HEK293T (cell line): ENCODE results near the gene RNF31.
"Not testable (repeated sequence)": the region's sequence is repeated elsewhere in the genome, so short reads cannot be mapped to it uniquely, and the experiment has no call there.

Experiments
- CTCF ChIA-PET: fragments of 350-600 bp; formaldehyde crosslinking; extraction: SDS; loops from one replicate; lab custom pipeline; 2021; ENCODE audit warnings: antibody characterized with exemption, inconsistent platforms; lab: Yijun Ruan, JAX
- POLR2A ChIA-PET: fragments of 350-600 bp; formaldehyde crosslinking; extraction: SDS; loops from one replicate; lab custom pipeline; 2020; ENCODE audit warnings: antibody characterized with exemption, inconsistent platforms; lab: Yijun Ruan, JAX
- DNase-seq: peaks from one replicate; pipeline ENCODE4 v3.0.0; 2012; ENCODE audit warnings: mixed read lengths; ENCODE audit errors: extremely low spot score
- ARNT ChIP-seq: fragments of 450-650 bp; IDR thresholded peaks from 2 replicates; pipeline ENCODE4 v1.6.1; 2017; ENCODE audit warnings: mild to moderate bottlenecking
- BHLHE40 ChIP-seq: fragments of 450-650 bp; IDR thresholded peaks from 2 replicates; pipeline ENCODE4 v1.6.1; 2016; ENCODE audit warnings: mild to moderate bottlenecking, moderate library complexity, borderline replicate concordance
- CTBP1 ChIP-seq: fragments of 450-650 bp; IDR thresholded peaks from 2 replicates; pipeline ENCODE4 v1.6.1; 2016; ENCODE audit warnings: borderline replicate concordance
- ELF4 ChIP-seq: fragments of 450-650 bp; IDR thresholded peaks from 2 replicates; pipeline ENCODE4 v1.6.1; 2017; ENCODE audit warnings: antibody characterized with exemption
- FOXA1 ChIP-seq: fragments of 450-650 bp; IDR thresholded peaks from 2 replicates; pipeline ENCODE4 v1.6.1; 2016; ENCODE audit warnings: mild to moderate bottlenecking
- FOXK2 ChIP-seq: fragments of 450-650 bp; IDR thresholded peaks from 2 replicates; pipeline ENCODE4 v1.6.1; 2016; ENCODE audit warnings: mild to moderate bottlenecking
- FOXM1 ChIP-seq: fragments of 450-650 bp; IDR thresholded peaks from 2 replicates; pipeline ENCODE4 v1.6.1; 2017; ENCODE audit warnings: mild to moderate bottlenecking, borderline replicate concordance
- HDGF ChIP-seq: fragments of 450-650 bp; IDR thresholded peaks from 2 replicates; pipeline ENCODE4 v1.6.1; 2017; ENCODE audit warnings: antibody characterized with exemption, borderline replicate concordance
- L3MBTL2 ChIP-seq: fragments of 450-650 bp; conservative IDR thresholded peaks from 2 replicates; pipeline ENCODE4 v1.6.1; 2016; ENCODE audit warnings: mild to moderate bottlenecking
- LEF1 ChIP-seq: fragments of 450-650 bp; IDR thresholded peaks from 2 replicates; pipeline ENCODE4 v1.6.1; 2017; ENCODE audit warnings: mild to moderate bottlenecking, borderline replicate concordance
- NFRKB ChIP-seq: fragments of 450-650 bp; IDR thresholded peaks from 2 replicates; pipeline ENCODE4 v1.6.1; 2016; ENCODE audit warnings: mild to moderate bottlenecking, moderate library complexity
- PKNOX1 ChIP-seq: fragments of 450-650 bp; IDR thresholded peaks from 2 replicates; pipeline ENCODE4 v1.6.1; 2016
- SP1 ChIP-seq: fragments of 450-650 bp; IDR thresholded peaks from 2 replicates; pipeline ENCODE4 v1.6.1; 2017
- SUZ12 ChIP-seq: fragments of 450-650 bp; IDR thresholded peaks from 2 replicates; pipeline ENCODE4 v1.6.1; 2016; ENCODE audit warnings: mild to moderate bottlenecking
- TARDBP ChIP-seq: fragments of 450-650 bp; IDR thresholded peaks from 2 replicates; pipeline ENCODE4 v1.6.1; 2016
- ZNF384 ChIP-seq: fragments of 450-650 bp; IDR thresholded peaks from 2 replicates; pipeline ENCODE4 v1.6.1; 2016

The RNF31 gene

GRCh38 chr14:24100982-24101494 lies 46.3 kb upstream of the RNF31 start:
- ChIA-PET POLR2A (interaction anchor here (1.6 to 3.1 kb wide), 3 partner anchors 13 to 35 kb away, joined by 5 to 13 read pairs (median 5); partner anchors contain the start of genes DCAF11, NRL and PSME1), CTCF (no interaction called here)
- no peak for TF ChIP-seq ELF4
- no peak for TF ChIP-seq ZNF384
- no peak for TF ChIP-seq PKNOX1
- TF ChIP-seq CTBP1: no peak
- TF ChIP-seq FOXA1: no peak
- no peak for TF ChIP-seq L3MBTL2
- TF ChIP-seq FOXK2: no peak
- TF ChIP-seq NFRKB: no peak
- TF ChIP-seq TARDBP: no peak
- no peak for TF ChIP-seq BHLHE40
- no peak for TF ChIP-seq SP1
- no peak for DNase-seq

- DNase-seq: no peak
- POLR2A ChIA-PET: interaction anchor here (2.2 to 9.8 kb wide), 3 partner anchors 8 to 33 kb away, joined by 5 to 162 read pairs (median 13); partner anchors contain the start of genes DCAF11, NRL, PCK2 and PSME1
- TF ChIP-seq FOXK2: no peak
- CTCF ChIA-PET: no interaction called here
These were observed 44.8 kb upstream of the RNF31 start for GRCh38 chr14:24102357-24103048.

GRCh38 chr14:24103451-24103850 lies 43.8 kb upstream of the RNF31 start:
- TF ChIP-seq L3MBTL2 (no peak), TARDBP (no peak), PKNOX1 (no peak), BHLHE40 (no peak), SP1 (no peak), LEF1 (no peak), ARNT (no peak), FOXA1 (no peak)
- CTCF ChIA-PET: interaction anchor here (8.1 kb wide), 1 partner anchor 46 kb away, joined by 114 read pairs; no protein-coding TSS in a partner anchor
- POLR2A ChIA-PET: interaction anchor here (0.8 to 9.8 kb wide), 3 partner anchors 9 to 56 kb away, joined by 3 to 162 read pairs (median 21); partner anchors contain the start of genes DCAF11, NRL and PCK2
- DNase-seq: no peak

GRCh38 chr14:24105609-24106239 lies 41.6 kb upstream of the RNF31 start:
- POLR2A ChIA-PET: interaction anchor here (1.0 to 9.8 kb wide), 6 partner anchors 9 to 90 kb away, joined by 3 to 162 read pairs (median 4); partner anchors contain the start of genes DCAF11, EMC9, NRL and PCK2
- DNase-seq: not testable (repeated sequence)
- CTCF ChIA-PET: interaction anchor here (1.0 to 8.1 kb wide), 3 partner anchors 13 to 48 kb away, joined by 3 to 114 read pairs (median 3); no protein-coding TSS in a partner anchor

GRCh38 chr14:24106672-24107271 lies 40.5 kb upstream of the RNF31 start:
- ChIA-PET CTCF (interaction anchor here (0.6 to 8.1 kb wide), 4 partner anchors 12 to 67 kb away, joined by 5 to 114 read pairs (median 24); partner anchors contain the start of gene PCK2), POLR2A (interaction anchor here (0.7 to 9.8 kb wide), 5 partner anchors 12 to 89 kb away, joined by 3 to 162 read pairs (median 3); partner anchors contain the start of genes PCK2 and TM9SF1)
- no peak for DNase-seq
- TF ChIP-seq HDGF (no peak), FOXK2 (no peak), TARDBP (no peak), LEF1 (no peak), SP1 (no peak), NFRKB (no peak), PKNOX1 (no peak), SUZ12 (no peak), ELF4 (no peak), ZNF384 (no peak), L3MBTL2 (no peak), FOXM1 (no peak), CTBP1 (no peak), FOXA1 (no peak), BHLHE40 (no peak), ARNT (no peak)
